ENCODE results near the gene ENTPD8.
"Not testable (repeated sequence)": the region's sequence is repeated elsewhere in the genome, so short reads cannot be mapped to it uniquely, and the experiment has no call there.

Gene ENTPD8

DNA sequence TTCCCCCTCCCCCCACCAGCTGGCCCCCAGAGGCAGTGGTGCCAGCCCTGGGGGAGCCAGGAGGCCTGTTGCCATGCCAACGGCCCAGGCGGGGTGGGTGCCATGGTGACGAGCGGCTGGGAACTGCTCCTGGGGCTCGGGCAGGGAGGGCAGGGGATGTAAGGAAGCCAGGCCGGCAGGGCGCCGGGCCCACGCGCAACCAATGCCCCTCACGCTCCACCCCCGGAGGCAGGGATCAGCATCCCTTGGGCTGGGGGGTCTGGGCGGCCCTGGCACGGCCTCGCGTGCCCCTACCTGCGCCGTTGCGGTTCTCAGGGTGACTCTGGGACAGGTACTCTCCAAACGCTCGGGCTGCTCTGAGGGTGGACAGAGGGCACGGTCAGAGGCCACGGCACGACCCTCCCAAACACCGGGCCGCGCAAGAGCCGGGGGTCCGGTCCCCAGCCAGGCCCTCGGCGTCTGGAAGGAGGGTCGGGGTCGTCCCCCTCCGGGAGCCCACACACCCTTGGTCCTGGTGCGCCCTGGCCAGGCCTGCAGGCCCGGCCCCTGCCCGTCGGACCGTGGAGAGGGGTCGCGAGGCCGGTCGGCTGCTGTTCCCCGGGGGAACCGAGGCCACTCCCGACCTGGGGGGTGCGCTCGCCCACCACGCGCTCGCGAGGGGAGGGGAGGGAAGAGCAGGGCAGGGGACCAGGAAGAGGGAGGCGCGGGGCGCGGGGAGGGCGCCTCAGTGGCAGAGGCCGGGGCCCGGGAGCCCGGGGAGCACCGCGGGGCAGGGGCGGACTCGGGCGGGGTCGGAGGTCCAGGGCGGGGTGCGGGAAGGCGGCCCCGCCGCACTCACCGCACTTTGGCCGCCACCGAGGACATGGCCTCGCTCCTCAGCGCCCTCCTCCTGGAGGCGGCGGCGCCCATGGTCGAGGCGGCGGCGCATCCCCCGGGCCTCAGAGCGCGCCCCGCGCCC lies 17.3 kb upstream of the ENTPD8 start:
- peak; percentile 46 for DNase-seq (ENCODE audit: low spot score)

- DNase-seq (ENCODE audit: low spot score): no peak
These were observed 16.4 kb upstream of the ENTPD8 start for GRCh38 chr9:137457406-137458193.

DNA sequence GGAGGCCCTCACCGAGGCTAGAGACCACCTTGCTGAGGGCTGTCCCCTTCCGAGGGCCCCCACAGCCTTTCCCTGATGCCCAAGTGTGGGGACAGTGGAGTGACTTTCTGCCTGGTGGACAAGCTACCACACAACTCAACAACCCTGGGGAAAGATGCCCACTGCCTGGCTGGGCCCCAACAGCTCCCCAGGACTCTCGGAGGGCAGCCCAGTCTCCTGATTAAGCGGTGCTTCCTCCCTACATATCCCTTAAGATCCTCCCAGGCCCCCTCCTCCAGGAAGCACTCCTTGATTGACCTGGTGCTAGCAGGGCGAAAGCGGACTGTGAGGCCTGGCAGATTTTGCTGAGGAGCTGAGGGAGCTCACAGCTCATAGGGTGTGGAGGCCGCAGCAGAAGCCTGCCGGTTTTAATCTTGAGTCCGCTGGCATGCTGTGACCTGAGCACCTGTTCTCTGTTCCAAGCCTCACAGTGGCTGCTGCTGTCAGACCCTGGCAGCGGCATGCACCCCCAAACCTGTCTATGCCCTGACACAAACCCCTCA lies 15.8 kb upstream of the ENTPD8 start:
- DNase-seq (ENCODE audit: low spot score): no peak

- DNase-seq (ENCODE audit: low spot score): no peak
These were observed 15.1 kb upstream of the ENTPD8 start for GRCh38 chr9:137456061-137456863.

DNA sequence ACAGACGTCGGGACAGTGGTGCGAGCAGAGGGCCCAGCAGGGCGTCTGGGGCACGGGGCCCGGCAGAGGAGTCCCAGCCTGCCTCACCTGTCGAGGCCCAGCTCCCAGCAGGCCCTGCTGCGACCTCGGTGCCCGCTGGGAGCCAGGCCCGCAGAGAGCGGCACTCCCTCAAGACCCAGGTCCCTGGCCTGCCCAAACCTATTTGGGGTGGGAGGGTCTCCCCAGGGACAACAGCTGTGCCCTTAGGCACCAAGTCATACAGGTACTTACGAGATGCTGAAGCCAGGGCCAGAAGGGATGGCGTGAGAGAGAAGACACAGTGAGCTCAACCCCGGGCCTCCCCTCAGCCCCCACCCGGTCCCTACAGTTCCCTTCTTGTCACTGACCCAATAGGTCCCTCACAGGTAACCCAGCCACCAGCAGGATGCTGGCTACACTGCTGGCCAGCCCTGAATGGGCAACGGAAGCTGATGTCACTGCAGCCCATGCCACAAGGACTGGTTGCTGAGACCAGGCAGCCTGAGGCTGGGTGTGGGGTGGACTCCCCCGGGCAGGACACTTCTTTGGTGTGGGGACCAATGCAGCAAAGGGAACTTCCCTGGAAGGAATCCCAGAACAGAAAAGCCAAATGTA lies 14.3 kb upstream of the ENTPD8 start:
- no peak for DNase-seq (ENCODE audit: low spot score)

DNA sequence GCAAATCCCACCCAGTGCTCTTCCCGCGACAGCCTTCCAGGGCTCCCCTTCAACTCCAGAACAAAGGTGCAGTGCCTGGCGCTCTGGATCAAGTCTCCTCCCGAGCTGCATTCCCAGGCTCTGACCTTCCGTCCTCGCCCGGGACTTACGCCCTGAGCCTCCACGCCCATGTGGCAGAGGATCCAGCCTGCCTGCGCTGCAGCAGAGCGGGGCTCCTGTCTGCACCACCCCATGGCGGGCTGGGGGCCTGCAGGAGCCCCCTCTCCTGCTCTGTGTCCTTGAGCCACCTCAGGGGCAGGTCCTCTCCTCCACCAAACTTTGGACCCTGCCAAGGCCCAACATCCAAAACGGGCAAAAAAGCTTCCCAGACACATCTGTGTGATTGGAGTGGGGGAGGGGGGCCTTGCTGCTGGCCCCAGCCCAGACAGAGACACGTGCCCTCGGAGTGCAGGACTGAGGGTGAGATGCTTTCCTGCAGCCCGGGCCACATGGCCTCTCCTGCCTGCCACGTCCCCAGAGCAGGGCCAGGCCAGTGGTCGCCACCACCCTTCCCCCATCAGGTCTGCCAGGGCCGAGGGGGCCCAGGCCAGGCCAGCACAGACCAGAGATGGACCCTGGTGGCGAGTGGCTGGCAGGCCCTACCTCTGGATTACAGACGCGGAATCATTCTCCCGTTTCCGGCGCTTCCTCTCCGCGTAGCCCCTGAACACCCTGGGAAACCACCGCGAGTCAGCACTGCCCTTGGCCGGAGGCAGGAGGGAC lies 13.6 kb upstream of the ENTPD8 start:
- DNase-seq (ENCODE audit: low spot score): no peak

DNA sequence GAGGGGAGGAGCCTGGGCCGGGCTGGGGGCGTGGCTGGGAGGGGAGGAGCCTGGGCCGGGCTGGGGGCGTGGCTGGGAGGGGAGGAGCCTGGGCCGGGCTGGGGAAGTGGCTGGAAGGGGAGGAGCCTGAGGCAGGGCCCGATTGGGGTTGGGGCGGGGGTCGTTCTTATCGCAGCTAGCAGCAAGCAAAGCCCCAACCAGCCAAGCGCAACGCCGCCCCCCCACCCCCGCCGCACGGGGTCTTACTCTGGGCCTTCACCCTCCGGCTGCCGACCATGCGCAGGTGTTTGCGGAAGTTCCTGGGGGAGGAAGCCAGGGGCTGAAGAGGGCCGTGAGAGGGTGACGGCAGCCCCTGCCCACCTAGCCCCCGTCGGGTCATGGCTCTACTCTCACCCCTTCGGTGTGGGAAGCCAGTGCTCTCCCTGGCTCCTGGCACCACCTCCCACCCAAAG lies 13.0 kb upstream of the ENTPD8 start:
- DNase-seq (ENCODE audit: low spot score): peak; percentile 54

- DNase-seq (ENCODE audit: low spot score): peak; percentile 88
These were observed 12.5 kb upstream of the ENTPD8 start for GRCh38 chr9:137453643-137454081.

DNA sequence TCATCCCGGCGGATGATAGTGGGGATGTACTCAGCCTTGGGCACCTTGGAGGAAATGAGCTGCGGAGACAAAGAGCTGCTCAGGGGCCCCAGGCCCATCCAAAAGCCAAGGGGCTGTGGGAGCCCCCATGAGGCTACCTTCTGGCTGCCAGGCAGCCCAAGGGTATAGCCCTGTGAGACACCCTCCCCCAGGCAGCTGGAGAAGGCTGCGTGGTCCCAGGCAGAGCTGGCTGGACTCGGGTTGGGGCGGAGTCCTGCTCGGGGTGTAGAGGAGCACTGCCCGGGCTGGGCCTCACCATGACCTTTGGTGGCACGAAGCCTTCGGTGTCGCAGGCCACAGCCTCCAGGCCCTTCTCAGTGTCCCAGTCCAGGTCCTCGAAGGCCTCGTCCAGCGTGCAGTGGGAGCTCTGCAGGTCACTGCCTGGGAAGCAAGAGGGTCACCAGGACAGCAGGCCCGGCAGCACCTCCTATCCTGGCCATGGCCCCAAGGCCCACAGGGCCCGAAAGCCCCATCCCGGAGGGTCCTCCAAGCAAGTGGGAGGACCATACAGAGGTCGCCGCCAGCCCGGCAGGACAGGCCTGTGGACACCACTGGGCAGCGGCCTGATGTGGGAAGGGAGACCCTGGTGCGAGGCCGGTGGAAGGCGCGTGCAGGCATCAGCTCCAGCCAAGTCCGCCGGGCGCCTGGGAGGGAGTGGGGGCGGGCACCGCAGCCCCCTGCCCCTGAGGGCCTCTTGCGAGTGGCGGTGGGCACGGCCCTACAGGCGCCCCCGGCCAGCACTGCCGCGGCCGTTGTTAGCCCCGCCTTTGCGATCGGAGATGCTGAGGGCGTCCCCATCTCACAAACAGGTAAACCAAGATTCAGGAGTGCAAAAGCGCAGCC lies 11.8 kb upstream of the ENTPD8 start:
- DNase-seq (ENCODE audit: low spot score): no peak

DNA sequence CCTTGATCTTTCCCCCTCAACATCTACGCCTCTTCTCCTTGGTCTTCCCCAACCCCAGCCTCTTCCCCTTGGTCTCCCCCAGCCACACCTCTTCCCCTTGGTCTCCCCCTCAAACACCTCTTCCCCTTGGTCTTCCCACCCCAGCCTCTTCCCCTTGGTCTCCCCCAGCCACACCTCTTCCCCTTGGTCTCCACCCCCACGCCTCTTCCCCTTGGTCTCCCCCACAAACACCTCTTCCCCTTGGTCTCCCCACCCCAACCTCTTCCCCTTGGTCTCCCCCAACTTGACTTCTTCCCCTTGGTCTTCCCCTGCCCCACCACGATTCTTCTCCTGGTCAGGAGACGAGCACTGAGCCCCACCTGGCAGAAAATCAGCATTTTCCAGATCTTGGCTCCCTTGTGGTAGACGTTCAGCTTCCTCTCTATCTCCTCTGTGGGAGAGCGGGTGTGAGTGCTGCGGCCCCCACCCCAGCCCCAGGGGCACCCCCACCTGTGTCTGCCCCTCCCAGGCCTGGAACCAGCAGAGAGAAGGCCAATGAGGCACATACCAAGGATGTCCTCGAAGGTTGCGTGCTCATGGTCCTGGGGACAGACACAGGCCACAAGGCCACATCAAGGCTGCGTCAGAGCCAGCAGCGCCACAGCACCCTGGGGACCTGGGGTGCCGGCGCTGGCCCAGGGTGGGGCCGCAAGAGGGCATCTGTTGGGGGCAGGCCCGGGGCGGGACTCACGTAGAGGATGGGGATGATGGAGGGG lies 11.0 kb upstream of the ENTPD8 start:
- no peak for DNase-seq (ENCODE audit: low spot score)

GRCh38 chr9:137451264-137452005 lies 10.3 kb upstream of the ENTPD8 start:
- not testable (repeated sequence) for DNase-seq (ENCODE audit: low spot score)

DNA sequence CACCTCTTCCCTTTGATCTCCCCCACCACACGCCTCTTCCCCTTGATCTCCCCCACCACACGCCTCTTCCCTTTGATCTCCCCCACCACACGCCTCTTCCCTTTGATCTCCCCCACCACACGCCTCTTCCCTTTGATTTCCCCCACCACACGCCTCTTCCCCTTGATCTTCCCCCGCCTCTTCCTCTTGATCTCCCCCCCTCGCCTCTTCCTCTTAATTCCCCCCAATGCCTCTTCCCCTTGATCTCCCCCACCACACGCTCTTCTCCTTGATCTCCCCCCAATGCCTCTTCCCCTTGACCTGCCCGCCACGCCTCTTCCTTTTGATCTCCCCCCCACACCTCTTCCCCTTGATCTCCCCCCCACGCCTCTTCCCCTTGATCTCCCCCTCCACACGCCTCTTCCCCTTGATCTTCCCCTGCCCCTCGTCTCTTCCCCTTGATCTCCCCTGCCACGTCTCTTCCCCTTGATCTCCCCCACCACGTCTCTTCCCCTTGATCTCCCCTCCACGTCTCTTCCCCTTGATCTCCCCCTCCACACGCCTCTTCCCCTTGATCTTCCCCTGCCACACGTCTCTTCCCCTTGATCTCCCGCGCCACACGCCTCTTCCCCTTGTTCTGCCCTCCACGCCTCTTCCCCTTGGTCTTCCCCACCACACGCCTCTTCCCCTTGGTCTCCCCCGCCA lies 9.5 kb upstream of the ENTPD8 start:
- DNase-seq (ENCODE audit: low spot score): not testable (repeated sequence)

DNA sequence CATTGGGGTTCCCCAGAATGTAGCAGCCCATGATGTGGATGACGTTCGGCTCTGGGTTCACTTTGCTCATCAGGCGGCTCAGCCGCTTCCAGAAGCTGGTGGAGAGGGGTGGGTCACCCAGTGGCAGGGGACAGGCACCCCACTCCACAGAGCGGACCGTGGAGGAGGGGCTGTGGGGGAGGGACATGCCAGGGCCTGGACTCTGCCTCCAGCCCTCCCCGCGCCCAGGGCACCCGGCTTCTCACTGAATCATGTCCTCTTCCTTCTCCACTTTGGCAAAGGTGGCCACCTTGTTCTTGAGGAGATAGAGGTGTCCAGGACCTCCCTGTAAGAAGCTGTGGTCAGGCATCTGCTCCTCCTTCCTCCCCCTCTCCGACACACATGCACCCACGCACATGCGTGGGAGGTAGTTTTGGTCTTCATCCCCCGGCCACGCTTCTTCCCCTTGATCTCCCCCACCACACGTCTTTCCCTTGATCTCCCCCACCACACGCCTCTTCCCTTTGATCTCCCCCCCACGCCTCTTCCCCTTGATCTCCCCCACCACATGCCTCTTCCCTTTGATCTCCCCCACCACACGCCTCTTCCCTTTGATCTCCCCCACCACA lies 8.9 kb upstream of the ENTPD8 start:
- DNase-seq (ENCODE audit: low spot score): no peak

- no peak for DNase-seq (ENCODE audit: low spot score)
These were observed 8.1 kb upstream of the ENTPD8 start for GRCh38 chr9:137449081-137449844.

GRCh38 chr9:137448602-137448962 lies 7.4 kb upstream of the ENTPD8 start:
- no peak for DNase-seq (ENCODE audit: low spot score)

Data from AG20443 (cell line).